HuH-7 (cell line): Measurements from ENCODE around the gene RNF19B.

Source experiments
- DNase-seq: peaks from one replicate; pipeline ENCODE4 v3.0.0; 2011; ENCODE audit warnings: low spot score

Gene RNF19B

GRCh38 chr1:32967888-32968568 lies 3.4 kb upstream of the RNF19B start:
- DNase-seq = no peak

- no peak for DNase-seq
These were observed 2.3 kb upstream of the RNF19B start for GRCh38 chr1:32966900-32967299.

GRCh38 chr1:32965251-32965747 lies 690 bp upstream of the RNF19B start:
- DNase-seq = no peak

- DNase-seq = peak; percentile 55
These were observed 706 bp downstream of the RNF19B start for GRCh38 chr1:32963746-32964460.

- peak; percentile 31 for DNase-seq
These were observed 2.2 kb downstream of the RNF19B start for GRCh38 chr1:32962248-32962896.

- no peak for DNase-seq
These were observed 3.7 kb downstream of the RNF19B start for GRCh38 chr1:32960819-32961355.

- no peak for DNase-seq
These were observed 4.3 kb downstream of the RNF19B start for GRCh38 chr1:32960342-32960741.

GRCh38 chr1:32958827-32959226 lies 5.8 kb downstream of the RNF19B start:
- DNase-seq = no peak

GRCh38 chr1:32957017-32957416 lies 7.6 kb downstream of the RNF19B start:
- no peak for DNase-seq

GRCh38 chr1:32954168-32954567 lies 10.4 kb downstream of the RNF19B start:
- no peak for DNase-seq

- no peak for DNase-seq
These were observed 11.1 kb downstream of the RNF19B start for GRCh38 chr1:32953495-32953894.

- no peak for DNase-seq
These were observed 15.1 kb downstream of the RNF19B start for GRCh38 chr1:32949519-32949918.

GRCh38 chr1:32948905-32949304 lies 15.7 kb downstream of the RNF19B start:
- DNase-seq = peak; percentile 52

GRCh38 chr1:32948390-32948722 lies 16.3 kb downstream of the RNF19B start:
- DNase-seq = no peak

- DNase-seq = no peak
These were observed 16.8 kb downstream of the RNF19B start for GRCh38 chr1:32947669-32948389.

- DNase-seq = no peak
These were observed 18.2 kb downstream of the RNF19B start for GRCh38 chr1:32946413-32946812.

GRCh38 chr1:32944180-32944579 lies 20.4 kb downstream of the RNF19B start:
- DNase-seq = no peak

- DNase-seq = no peak
These were observed 24.8 kb downstream of the RNF19B start for GRCh38 chr1:32939655-32940371.

GRCh38 chr1:32937061-32937460 lies 27.5 kb downstream of the RNF19B start:
- no peak for DNase-seq

GRCh38 chr1:32934535-32934934 lies 30.1 kb downstream of the RNF19B start:
- DNase-seq = no peak

GRCh38 chr1:32933742-32934322 lies 30.8 kb downstream of the RNF19B start:
- peak; percentile 52 for DNase-seq
